ENCODE data around the gene SLC9A8.
"Not testable (repeated sequence)": the region's sequence is repeated elsewhere in the genome, so short reads cannot be mapped to it uniquely, and the experiment has no call there.

Gene SLC9A8

DNA sequence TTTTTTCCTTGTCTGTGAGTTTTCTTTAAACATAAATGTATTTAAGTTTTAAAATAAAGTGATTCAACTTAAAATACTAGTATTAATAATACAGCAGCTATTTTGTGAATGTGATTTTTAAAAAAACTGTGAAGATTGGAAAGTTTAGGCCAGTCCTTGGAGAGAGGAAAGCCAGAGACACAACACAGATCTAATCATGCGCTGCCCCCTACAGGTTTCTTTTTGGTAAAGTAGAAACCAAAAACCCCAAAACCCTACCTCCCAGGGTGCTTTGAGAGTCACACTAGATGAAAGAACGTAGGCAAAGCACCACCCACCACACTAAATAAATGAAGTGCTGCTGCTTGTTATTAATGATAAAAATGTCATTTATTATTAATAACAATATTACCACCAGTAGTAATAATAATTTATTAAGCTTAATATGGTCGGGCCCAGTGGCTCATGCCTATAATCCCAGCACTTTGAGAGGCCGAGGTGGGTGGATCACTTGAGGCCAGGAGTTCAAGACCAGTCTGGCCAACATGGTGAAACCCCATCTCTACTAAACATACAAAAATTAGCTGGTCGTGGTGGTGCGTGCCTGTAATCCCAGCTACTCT lies 33.7 kb downstream of the SLC9A8 start:
- peak in 2 of 3 donors; percentile 15 to 69 for DNase-seq (ENCODE audit: low read depth in 2 of 3, low spot score in 1 of 3)

DNA sequence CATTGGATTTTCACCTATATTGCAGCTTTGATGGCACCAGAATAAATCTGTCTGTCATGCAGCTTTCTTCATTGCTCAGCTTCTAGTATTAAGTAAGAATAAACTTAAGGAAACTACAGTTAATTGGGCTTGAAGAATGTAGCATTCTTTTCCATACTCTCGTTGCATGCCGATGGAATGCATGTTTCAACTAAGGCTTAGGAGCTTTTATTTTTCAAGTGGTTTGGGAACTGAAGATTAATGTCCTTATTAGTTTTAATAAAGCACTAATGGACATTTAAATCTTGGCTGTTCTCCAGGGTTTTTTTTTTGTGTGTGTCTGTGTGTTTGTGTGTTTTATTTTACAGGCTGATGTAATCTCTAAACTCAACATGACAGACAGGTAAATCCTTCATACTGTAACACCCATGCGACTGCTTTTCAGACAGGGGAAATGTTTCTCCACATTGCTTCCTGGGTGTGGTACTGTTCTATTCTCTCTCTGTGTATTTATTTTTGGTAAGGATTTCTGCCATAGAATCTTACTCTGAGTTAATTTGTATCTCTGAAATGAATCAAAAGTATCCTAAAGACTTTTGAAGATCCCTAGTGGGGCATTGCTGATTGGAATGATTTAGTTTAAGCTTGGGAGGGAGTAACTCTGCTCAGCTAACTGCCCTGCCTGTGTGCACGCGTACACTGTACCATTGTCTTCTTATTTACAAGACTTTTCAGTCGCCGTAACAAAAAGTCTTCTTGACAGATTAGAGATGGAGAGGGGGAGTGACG lies 38.0 kb downstream of the SLC9A8 start:
- no peak for DNase-seq (ENCODE audit: low read depth in 2 of 3, low spot score in 1 of 3)

DNA sequence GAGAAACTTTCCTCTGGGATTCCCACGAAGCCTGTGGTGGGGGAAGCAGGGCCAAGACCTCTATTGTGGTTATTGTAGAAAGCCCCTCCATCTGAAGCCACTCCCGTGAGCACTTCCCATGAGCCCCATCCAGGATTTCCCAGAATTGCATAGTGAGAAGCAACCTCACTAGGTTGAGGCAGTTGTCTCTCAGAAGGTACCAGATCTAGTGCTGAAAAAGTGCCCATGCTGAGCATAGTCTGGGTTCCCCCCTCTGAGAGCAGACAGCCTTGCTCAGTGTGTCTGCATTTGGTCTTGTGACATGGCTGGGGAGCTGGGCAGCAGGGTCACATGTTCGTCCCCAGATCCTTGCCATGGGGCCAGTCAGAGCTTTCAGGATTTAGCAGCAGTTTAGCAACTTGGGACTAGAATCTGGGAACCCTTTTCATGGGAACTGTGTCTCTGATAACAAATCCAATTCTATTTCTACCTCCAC lies 38.6 kb downstream of the SLC9A8 start:
- no peak for DNase-seq (ENCODE audit: low read depth in 2 of 3, low spot score in 1 of 3)

DNA sequence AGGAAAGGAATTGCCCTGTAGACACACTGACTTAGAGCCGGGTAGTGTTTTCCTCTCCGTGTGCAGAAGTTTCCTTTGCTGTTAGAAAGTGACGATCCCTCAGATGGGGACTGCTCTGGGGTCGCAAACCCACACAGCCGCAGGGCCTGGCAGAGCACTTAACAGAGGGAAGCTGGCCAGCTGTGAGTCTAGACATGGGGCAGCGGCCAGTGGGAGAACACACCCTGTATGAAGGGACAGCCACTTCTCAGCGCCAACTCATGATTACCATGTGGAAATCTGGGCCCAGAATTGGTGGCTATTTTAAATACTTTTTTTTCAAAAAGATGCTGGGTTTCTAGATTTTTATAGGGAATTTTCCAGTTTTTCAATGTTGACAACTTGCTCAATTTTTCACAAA lies 39.4 kb downstream of the SLC9A8 start:
- no peak for DNase-seq (ENCODE audit: low read depth in 2 of 3, low spot score in 1 of 3)

DNA sequence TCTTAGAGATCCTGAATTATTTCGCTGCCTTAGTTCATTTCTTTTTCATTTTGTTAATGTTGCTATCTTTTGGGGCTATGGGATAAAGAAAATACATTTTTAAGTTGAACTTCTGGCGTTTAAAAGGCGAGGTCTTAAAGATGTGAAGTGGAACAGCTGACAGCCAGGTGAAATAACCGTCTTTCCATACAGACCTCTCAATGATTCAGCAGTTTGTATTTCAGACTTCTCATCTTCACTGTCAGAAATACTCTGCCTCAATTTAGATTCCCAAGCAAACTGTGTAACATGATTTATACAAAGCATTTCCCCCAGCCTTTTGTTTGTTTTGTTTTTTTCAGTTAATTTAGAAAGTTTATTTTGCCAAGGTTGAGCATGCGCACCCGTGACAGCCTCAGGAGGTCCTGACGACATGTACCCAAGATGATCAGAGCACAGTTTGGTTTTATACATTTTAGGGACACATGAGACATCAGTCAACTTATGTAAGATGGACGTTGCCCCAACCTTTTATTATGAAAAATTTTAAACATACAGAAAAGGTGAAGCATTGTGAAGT lies 40.0 kb downstream of the SLC9A8 start:
- no peak for DNase-seq (ENCODE audit: low read depth in 2 of 3, low spot score in 1 of 3)

DNA sequence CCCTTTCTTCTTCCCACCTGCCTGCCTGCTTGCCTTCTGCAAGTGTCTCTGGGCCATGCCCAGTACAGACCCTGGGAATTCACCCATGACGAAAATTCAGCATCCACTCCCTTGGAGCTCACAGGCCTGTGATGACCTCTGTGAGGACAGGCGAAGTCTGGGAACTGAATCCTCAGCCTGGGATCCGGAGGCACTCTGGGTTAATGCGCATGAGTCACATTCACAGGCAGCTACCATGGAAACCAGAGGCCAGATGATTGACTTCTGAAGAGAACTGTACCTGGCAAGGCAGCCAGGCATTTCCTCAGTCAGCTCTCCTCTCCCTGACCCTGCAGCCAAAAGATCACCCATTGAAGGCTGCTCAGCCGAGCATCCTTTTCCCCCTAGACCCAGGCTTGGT lies 41.0 kb downstream of the SLC9A8 start:
- DNase-seq (ENCODE audit: low read depth in 2 of 3, low spot score in 1 of 3): no peak

DNA sequence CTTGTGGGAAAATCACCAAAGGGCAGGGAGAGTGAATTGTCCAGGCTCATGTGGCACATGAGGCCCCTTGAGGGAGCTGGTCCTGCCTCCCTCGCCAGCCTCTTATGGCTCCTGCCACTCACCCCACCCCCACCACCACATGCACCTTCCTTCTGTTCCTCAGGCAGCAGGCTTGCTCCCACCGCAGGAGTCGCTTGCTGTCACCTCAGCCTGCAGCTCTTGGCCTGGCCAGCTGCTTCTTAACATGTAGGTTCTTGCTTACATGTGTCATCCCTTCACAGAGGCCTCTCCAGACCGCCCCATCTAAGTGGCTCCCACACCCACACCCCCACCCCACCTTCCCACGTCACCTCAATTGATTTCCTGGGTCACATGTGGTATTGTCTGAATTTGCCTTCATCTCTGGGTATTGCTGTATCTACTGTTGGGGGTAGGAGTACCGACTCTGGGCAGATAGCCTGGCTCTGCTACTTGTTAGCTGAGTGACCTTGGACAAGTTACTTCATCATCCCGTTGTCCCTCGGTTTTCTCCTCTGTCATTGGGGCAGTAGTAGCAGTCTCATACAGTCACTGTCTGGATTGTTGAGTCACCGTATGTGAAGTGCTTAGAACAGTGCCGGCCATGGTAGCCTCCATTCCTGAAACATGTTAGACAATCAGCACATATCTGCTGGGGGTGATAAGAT lies 41.7 kb downstream of the SLC9A8 start:
- no peak for DNase-seq (ENCODE audit: low read depth in 2 of 3, low spot score in 1 of 3)

DNA sequence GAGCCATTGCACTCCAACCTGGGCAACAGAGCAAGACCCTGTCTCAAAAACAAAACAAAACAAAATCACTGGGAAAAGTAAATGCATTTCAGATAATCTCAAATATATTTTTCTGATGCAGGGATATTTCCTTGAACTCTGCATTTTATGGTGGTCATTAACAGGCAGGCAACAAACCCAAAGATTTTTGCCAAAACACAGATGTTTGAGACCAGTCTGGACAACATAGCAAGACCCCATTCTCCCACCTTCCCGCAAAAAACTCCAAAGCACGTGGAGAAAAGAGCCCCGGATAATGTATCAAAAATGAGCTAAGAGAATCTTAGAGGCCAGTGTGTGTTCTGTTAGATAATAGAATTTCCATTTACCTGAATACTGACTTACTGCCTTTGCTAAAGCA lies 44.3 kb downstream of the SLC9A8 start:
- no peak for DNase-seq (ENCODE audit: low read depth in 2 of 3, low spot score in 1 of 3)

DNA sequence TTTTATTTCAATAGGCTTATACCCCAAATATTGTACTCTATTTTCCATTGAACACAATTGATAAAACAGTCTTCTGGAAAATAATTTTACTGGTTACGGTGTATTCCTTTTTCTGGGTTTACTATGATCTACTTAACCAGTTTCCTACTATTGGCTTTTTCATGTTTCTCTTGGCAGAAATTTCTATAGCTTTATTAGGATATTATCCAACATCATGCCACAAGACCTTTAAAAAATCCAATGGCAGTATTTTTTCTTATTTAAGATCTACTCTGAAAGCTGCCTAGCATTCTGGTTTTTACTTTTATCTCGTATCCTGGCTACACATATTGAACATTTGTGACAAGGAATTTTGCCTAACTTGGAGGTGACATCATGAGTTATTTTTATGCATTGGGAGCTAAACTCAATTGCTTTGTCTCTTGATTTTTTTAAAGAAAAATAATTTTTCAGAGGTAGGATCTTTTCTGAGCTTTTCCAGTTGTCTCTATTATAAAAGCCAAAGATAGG lies 45.5 kb downstream of the SLC9A8 start:
- no peak for DNase-seq (ENCODE audit: low read depth in 2 of 3, low spot score in 1 of 3)

DNA sequence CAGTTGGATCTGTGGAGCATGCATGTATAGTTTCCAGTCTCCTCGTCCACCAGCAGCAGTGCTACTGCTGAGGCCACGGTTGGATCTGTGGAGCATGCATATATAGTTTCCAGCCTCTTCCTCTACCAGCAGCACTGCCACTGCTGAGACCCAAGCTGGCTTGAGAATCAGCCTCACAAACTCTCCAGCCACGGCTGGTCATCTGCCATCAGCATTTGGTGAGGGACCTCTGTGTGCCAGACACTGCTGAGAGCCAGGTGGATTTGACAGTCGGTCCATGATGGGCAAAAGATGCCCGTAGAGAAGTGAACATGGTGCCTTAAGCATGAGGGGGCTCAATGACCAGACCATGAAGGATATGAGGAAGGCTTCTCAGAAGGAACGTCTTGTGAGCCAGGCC lies 46.4 kb downstream of the SLC9A8 start:
- no peak for DNase-seq (ENCODE audit: low read depth in 2 of 3, low spot score in 1 of 3)

DNA sequence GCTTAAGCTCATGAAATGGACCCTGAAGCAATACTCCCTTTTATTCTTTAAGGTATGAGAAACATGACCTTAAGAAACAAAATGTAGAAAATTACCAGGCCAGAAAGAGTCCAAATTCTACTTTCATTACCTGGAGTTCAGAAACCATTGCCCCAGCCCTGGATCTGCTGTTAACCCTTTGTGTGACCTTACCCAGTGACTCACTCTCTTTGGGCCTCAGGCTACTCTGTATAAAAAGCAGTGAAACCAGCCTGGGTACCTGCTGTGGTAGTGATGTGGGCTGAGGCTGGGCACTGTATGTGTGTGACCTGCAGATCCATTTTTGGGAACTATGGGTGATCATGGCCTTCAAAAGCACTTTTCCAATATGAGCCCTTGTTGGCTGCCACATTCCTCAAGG lies 47.2 kb downstream of the SLC9A8 start:
- DNase-seq (ENCODE audit: low read depth in 2 of 3, low spot score in 1 of 3): no peak

DNA sequence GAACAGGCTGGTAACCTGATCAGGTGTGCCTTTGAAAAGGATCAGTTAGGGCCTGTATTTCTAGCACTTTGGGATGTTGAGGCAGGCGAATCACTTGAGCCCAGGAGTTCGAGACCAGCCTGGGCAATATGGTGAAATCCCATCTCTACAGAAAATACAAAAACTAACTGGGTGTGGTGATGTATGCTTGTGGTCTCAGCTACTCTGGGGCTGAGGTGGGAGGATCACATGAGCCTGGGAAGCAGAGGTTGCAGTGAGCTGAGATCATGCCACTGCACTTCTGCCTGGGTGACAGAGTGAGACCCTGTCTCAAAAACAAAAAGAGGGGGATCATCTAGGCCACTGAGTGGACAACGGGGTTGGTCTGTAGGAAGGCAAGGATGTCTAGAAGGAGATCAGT lies 48.6 kb downstream of the SLC9A8 start:
- DNase-seq (ENCODE audit: low read depth in 2 of 3, low spot score in 1 of 3): not testable (repeated sequence)

DNA sequence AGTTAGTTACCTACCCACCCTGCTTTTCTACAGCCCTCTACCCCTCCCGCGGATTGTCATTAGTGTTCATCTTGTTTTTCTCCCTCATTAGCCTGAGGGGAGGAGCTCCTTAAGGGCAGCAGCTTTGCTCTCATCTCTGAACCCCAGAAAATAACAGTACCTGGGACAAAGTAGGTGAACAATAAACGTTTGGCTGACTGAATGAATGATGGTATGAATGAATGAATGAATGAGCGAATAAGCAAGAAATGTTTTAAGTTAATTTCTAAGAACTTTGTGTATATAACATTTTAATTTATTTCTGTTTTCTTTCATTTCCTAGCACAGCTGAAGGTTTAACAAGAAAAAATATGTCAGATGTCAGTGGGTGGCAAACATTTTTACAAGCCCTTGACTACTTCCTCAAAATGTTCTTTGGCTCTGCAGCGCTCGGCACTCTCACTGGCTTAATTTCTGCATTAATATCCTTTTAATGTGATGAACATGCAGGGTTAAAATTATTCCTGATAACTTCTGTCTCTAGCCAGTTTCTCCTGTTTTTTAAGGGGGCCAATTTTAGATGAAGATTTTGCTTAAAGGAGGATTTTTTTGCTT lies 50.1 kb downstream of the SLC9A8 start:
- DNase-seq (ENCODE audit: low read depth in 2 of 3, low spot score in 1 of 3): no peak

DNA sequence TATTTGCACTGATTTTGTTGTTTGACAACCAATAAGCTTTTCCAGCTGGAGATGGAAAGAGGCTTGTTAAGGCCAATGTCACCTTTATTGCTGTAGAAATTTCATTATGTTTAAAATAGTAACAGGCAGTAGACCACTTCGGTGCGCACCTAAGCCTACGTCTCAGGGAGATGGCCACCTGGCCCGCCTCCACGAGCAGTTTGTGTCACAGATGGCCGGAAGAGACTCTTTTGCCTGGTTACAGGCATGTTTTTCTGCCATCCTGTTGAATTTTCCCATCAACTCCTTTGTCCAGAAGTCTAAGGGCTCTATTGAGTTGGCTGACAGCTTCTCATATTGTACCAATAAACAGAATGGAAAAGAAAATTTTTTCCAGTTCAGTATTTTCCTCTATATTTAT lies 51.0 kb downstream of the SLC9A8 start:
- no peak for DNase-seq (ENCODE audit: low read depth in 2 of 3, low spot score in 1 of 3)

DNA sequence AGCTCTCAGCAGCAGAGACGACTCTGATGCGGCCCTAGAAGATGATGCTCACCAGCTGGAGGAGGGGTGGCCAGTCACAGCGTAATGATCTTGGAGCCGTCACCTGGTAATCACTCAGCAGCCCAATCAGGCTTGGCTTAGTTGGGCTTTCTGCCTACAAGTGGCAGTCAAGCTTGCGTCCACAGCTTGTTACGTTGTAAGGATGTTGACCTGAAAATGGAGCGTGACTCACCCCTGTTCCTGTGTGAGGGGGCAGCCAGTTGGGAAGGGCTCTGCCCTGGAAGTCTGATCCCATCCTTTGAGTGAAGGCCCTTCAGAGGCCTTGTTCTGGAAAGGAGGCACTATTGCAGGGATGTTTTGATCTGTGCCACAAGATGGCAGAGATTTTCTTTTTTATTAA lies 52.9 kb downstream of the SLC9A8 start:
- no peak for DNase-seq (ENCODE audit: low read depth in 2 of 3, low spot score in 1 of 3)

DNA sequence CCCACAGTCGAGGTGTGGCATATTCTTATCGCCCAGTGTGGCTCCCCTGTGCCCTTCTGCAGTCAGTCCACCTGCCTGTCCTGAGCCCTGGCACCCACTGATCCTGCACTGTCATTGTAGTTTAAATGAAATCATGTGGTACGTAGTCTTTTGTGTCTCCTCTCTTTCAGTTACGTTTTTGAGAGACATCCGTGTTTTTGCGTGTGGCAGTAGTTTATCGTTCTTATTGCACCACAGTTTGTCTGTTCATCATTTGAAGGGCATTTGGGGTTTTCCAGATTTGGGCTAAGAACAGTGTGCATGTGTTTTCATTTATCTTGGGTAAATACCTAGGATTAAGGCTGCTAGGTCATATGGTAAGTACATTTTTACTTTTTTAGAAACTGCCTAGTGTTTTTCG lies 53.4 kb downstream of the SLC9A8 start:
- no peak for DNase-seq (ENCODE audit: low read depth in 2 of 3, low spot score in 1 of 3)

DNA sequence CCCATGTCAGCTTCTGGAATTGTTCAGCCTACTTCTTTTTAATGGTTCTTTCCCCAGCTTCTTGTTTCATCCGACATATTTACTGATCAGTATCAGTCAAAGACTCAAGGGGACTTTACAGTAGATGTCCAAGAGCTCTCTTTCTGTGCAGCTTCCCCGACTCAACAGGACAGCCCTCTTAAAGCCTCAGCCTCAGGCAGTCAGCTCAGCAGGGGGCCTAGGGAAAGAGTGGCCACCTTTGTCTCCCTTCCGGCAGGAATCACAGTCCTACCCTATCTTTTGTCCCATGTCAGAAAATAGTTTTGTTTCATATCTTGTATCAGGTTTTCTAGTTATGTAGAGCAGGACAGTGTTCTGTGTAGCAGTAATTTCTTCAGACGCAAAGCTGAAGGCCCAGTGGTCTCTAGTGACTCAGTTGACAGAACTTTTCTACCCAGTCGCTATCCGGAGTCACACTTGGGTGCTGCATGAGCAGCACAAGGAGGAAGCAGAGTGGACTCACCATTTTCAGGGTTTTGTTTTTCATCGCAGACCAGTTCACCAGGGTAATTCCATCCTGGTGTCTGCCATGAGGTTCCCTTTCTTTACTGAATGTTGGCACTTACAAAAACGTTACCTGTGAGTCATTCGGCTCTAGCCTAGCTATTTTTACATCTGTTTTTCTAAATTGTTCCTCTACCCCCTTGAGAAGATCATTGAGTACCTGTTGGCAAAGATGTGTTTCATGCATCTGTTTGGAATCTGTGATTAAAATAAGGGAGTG lies 55.0 kb downstream of the SLC9A8 start:
- no peak for DNase-seq (ENCODE audit: low read depth in 2 of 3, low spot score in 1 of 3)

DNA sequence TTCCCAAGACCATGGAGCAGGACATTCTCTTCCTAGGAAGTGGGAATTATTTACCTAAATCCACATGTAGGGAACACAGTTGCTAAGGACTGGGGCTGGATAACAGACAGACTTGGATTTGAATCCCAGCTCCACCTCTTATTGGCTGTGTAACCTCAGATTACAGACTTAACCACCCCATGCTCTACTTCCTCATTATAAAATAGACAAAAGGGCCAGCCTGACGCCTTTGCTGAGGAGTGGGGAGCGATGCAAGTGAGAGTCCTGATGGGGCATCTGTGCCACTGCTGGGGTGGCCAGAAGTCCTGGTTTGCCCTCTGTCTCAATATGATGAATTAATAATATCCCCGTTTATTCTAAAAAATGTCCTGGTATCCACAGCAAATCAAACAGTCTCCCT lies 55.9 kb downstream of the SLC9A8 start:
- DNase-seq (ENCODE audit: low read depth in 2 of 3, low spot score in 1 of 3): no peak

DNA sequence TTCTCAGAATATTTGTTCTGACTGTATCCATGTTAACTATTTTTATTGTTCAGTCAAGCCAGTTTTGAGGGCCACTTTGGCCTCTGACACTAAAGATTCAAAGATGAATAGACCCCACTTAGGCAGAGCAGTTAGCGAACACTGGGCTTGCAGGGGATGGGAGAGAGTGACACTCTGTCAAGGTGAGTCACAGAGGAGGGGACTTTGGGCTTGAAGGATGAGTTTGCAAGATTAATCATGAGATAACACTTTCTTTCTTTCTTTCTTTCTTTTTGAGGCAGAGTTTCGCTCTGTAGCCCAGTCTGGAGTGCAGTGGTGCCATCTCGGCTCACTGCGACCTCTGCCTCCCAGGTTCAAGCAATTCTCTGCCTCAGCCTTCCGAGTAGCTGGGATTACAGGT lies 56.3 kb downstream of the SLC9A8 start:
- DNase-seq (ENCODE audit: low read depth in 2 of 3, low spot score in 1 of 3): no peak

DNA sequence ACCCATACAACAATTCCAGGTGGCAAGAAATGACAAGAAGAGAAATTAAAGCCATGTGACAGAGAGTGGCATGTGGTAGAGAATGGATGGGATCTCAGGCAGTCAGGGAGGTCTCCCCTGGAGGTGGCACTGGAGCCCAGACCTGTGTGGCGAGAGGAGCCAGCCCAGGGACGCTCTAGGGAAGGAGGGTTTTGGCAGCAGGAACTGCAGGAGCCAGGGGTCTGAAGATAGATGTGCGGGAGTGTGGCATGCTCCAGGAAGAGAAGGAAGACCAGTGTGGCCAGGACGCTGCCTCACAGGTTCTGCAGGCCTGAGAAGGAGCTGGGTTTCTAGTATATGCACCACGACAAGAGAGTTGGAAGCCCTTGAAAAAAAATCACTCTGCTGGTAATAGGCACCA lies 57.6 kb downstream of the SLC9A8 start:
- no peak for DNase-seq (ENCODE audit: low read depth in 2 of 3, low spot score in 1 of 3)
